ENCODE results near the gene LBHD2. TPM values are rescaled to one million over a fixed set of nuclear protein-coding genes. Genes with fewer than 3 reads are reported as not detected.

LBHD2 gene
- total and polyA plus RNA-seq, 4 donors = 0.47 to 0.53 TPM; not detected in 2

DNA sequence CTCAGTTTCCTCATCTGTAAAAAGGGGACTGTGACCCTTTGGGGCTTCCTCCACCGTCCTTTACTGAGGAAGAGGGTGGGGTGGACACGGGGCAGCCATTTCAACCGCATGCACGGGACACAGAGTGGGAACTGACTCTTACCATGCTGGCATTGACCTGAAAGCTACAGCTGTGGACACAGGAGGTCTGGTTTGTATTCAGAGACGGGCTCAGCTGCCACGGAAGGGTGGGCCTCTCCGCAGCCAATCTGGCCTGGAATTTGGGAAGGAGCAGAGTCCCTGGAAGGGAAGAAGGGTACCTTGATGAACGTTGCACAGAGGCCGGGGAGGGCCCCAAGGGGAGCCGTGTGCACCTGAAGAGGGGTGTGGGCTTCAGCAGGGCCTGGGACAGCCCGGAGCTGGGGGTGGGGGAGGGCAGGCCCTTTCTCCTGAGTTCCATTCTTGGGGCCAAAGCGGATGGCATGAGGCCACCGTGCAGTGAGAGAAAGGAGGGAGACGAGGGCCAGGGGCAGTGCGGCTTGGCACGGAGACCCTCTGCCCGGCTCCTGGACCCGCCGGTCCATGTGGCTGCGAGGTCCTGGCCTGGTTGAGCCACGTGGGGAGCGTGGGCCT lies 53.8 kb downstream of the LBHD2 start:
- no peak overlapping the region for H3K9ac ChIP-seq (ENCODE audit: low read depth in 1 of 2, low read length in 2 of 2)
- no peak for DNase-seq (ENCODE audit: low spot score)
- H3K27me3 ChIP-seq (ENCODE audit: control insufficient read depth in 4 of 4, insufficient read depth in 4 of 4, low read length in 3 of 4) = no peaks in the 10 kb centered on the region
- H3K4me3 ChIP-seq (ENCODE audit: low read depth in 1 of 3, low read length in 3 of 3) = no peak overlapping the region
- peaks cover 0 to 11% (median 6%) of the 10 kb centered on the region in 4 donors for H3K36me3 ChIP-seq (ENCODE audit: control insufficient read depth in 4 of 4, insufficient read depth in 3 of 4, low read depth in 1 of 4, low read length in 3 of 4)
- WGBS = 86% methylated on average over 22 of the region's 22 CpGs
- no peaks in the 10 kb centered on the region for H3K9me3 ChIP-seq (ENCODE audit: control insufficient read depth in 4 of 4, low read length in 3 of 4)
- no peak overlapping the region for H3K27ac ChIP-seq (ENCODE audit: low read depth in 1 of 2, low read length in 2 of 2)
- TF ChIP-seq YY1 (IDR thresholded peaks at IDR 0.05) (no peak), RXRA (IDR thresholded peaks at IDR 0.05) (no peak), ATF3 (IDR thresholded peaks at IDR 0.05) (no peak), HNF4A (conservative IDR thresholded peaks at IDR 0.05) (no peak), FOXA2 (IDR thresholded peaks at IDR 0.05) (no peak), FOXA1 (IDR thresholded peaks at IDR 0.05) (no peak), NR2F2 (IDR thresholded peaks at IDR 0.05) (no peak), TAF1 (conservative IDR thresholded peaks at IDR 0.05) (no peak), RAD21 (IDR thresholded peaks at IDR 0.05) (no peak), JUND (IDR thresholded peaks at IDR 0.05) (no peak)
- TF ChIP-seq, protein P1, sequence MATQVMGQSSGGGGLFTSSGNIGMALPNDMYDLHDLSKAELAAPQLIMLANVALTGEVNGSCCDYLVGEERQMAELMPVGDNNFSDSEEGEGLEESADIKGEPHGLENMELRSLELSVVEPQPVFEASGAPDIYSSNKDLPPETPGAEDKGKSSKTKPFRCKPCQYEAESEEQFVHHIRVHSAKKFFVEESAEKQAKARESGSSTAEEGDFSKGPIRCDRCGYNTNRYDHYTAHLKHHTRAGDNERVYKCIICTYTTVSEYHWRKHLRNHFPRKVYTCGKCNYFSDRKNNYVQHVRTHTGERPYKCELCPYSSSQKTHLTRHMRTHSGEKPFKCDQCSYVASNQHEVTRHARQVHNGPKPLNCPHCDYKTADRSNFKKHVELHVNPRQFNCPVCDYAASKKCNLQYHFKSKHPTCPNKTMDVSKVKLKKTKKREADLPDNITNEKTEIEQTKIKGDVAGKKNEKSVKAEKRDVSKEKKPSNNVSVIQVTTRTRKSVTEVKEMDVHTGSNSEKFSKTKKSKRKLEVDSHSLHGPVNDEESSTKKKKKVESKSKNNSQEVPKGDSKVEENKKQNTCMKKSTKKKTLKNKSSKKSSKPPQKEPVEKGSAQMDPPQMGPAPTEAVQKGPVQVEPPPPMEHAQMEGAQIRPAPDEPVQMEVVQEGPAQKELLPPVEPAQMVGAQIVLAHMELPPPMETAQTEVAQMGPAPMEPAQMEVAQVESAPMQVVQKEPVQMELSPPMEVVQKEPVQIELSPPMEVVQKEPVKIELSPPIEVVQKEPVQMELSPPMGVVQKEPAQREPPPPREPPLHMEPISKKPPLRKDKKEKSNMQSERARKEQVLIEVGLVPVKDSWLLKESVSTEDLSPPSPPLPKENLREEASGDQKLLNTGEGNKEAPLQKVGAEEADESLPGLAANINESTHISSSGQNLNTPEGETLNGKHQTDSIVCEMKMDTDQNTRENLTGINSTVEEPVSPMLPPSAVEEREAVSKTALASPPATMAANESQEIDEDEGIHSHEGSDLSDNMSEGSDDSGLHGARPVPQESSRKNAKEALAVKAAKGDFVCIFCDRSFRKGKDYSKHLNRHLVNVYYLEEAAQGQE (IDR thresholded peaks at IDR 0.05) = no peak
- H3K4me1 ChIP-seq (ENCODE audit: control insufficient read depth in 4 of 4, insufficient read depth in 4 of 4, low read length in 3 of 4) = peaks cover 3 to 10% (median 8%) of the 10 kb centered on the region in 4 donors

DNA sequence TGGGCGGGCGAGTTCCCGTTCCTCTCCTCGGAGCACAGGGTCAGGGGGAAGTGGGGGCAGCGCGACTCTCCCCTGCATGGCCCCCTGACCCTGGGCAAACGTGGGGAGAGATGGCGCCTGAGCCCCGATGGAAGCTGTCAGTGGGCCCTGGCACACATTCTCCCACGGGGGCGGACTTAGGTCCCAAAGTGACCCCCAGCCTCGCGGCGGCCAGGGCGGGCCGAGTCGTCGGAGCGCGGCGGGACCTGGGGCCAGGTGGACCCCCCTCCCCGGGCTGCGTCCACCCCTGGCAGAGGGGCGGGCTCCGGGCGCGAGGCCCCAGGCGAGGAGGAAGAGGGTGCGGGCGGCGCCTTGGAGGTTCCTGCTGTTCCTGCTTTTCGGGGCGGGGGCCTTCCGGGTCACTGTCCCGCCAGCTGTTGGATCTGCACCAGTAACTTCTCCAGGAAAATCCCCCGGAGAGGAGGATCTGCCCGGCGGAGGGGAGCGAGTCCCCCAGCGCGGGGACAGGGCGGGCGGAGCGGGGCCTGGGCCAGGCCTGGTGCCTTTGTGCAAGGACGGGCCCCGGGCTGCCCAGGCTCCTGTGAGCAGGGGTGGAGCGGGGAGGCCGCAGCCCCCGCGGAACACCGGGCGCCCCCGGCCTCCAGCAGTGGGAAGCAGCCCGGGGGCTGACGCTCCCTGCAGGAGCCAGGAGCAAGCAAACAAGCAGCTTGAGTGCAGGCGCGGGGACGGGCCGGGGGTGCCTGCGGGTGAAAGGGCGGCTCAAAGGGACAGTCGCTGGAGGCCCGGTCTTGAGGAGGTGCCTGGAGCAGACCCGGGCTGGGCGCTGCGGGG lies 54.5 kb downstream of the LBHD2 start:
- H3K4me1 ChIP-seq (ENCODE audit: control insufficient read depth in 4 of 4, insufficient read depth in 4 of 4, low read length in 3 of 4) = peaks cover 3 to 8% (median 7%) of the 10 kb centered on the region in 4 donors
- no peak overlapping the region for H3K9ac ChIP-seq (ENCODE audit: low read depth in 1 of 2, low read length in 2 of 2)
- H3K4me3 ChIP-seq (ENCODE audit: low read depth in 1 of 3, low read length in 3 of 3) = no peak overlapping the region
- H3K27ac ChIP-seq (ENCODE audit: low read depth in 1 of 2, low read length in 2 of 2) = no peak overlapping the region
- DNase-seq (ENCODE audit: low spot score) = no peak
- peaks cover 0 to 7% (median 3%) of the 10 kb centered on the region in 4 donors for H3K36me3 ChIP-seq (ENCODE audit: control insufficient read depth in 4 of 4, insufficient read depth in 3 of 4, low read depth in 1 of 4, low read length in 3 of 4)
- TF ChIP-seq RXRA (IDR thresholded peaks at IDR 0.05) (no peak), NR2F2 (IDR thresholded peaks at IDR 0.05) (no peak), YY1 (IDR thresholded peaks at IDR 0.05) (no peak), FOXA2 (IDR thresholded peaks at IDR 0.05) (no peak), JUND (IDR thresholded peaks at IDR 0.05) (no peak), TAF1 (conservative IDR thresholded peaks at IDR 0.05) (no peak), ATF3 (IDR thresholded peaks at IDR 0.05) (no peak), GABPA (IDR thresholded peaks at IDR 0.05 in 1 of 2, conservative IDR thresholded peaks at IDR 0.05 in 1 of 2) (no peak), HNF4A (conservative IDR thresholded peaks at IDR 0.05) (no peak), RAD21 (IDR thresholded peaks at IDR 0.05) (no peak)
- TF ChIP-seq, protein P2, sequence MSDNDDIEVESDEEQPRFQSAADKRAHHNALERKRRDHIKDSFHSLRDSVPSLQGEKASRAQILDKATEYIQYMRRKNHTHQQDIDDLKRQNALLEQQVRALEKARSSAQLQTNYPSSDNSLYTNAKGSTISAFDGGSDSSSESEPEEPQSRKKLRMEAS (IDR thresholded peaks at IDR 0.05) = no peak
- 59% methylated on average over 66 of the region's 66 CpGs for WGBS
- no peaks in the 10 kb centered on the region for H3K27me3 ChIP-seq (ENCODE audit: control insufficient read depth in 4 of 4, insufficient read depth in 4 of 4, low read length in 3 of 4)
- no peaks in the 10 kb centered on the region for H3K9me3 ChIP-seq (ENCODE audit: control insufficient read depth in 4 of 4, low read length in 3 of 4)
